ENCODE results near the gene GLI2.

DNA sequence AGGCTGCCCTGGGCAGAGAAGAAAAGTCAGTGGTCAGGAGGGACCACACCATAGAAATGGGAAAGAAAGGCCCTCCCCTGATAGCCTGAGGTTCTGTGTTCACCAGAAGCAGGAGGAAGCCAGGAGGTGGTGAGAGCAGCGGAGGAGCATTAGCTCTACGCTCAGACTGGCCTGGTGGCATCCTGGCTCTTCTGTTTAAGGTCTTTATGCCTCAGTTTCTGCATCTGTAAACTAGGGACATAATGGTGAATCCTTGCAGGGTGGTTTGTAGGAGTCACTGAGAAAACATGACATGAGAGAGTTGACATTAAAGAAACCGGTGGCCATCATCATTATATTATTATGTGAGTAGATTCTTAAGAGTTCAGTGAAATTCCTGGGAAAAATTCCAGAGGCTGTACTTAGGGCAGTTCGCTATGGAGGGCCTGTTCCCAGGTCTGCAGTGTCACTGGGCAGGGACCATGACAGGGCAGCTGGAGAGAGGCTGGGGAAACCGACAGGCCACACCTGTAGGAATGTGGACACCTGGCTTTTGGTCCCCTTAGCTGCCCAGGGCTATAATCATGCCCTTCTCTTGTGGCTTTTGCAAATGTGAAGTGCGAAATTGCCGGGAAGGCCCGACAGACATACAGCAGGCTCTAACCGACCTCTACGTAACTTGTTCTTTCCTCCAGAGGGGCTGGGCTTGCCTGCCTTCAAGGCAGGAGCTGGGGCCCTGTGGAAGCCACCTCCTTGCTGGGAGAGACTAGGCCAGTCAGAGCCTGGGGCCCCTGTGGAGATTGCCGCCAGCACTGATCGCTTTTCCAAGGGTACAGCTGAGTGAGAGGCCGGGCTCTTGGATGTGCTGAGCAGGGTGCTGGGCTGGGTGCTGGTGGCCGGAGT is 31.0 kb downstream of the GLI2 start:
- TF ChIP-seq POLR2A (IDR thresholded peaks at IDR 0.05) (no peak), CTCF (IDR thresholded peaks at IDR 0.05) (no peak)
